LHCN-M2 (cell line): ENCODE data around the gene UTS2R. TPM values are rescaled to one million over a fixed set of nuclear protein-coding genes. Genes with fewer than 3 reads are reported as not detected.
"Not testable (repeated sequence)": the region's sequence is repeated elsewhere in the genome, so short reads cannot be mapped to it uniquely, and the experiment has no call there.

Experiments used
- DNase-seq: peaks from one replicate; pipeline ENCODE4 v3.0.0-alpha.2; 2012; ENCODE audit warnings: low read depth
- total RNA-seq: library from RNA; depleted of rRNA; stranded (reverse); fragments of >200 nt; gene quantifications from 2 replicates; pipeline ENCODE4 v1.2.3, GENCODE V29; 2014

Gene UTS2R
- total RNA-seq, 1 experiment from 2014 or later = 0.11 TPM

- DNase-seq = no peak
These were observed 37.4 kb upstream of the UTS2R start for GRCh38 chr17:82334204-82334621.

GRCh38 chr17:82334622-82335394 is 36.8 kb upstream of the UTS2R start:
- DNase-seq = peak; percentile 41

GRCh38 chr17:82338858-82339633 is 32.5 kb upstream of the UTS2R start:
- peak; percentile 98 for DNase-seq

- DNase-seq = peak; percentile 68
These were observed 31.7 kb upstream of the UTS2R start for GRCh38 chr17:82339634-82340580.

GRCh38 chr17:82342361-82343079 is 29.0 kb upstream of the UTS2R start:
- DNase-seq = no peak

GRCh38 chr17:82343560-82343959 is 28.0 kb upstream of the UTS2R start:
- DNase-seq = no peak

- no peak for DNase-seq
These were observed 27.2 kb upstream of the UTS2R start for GRCh38 chr17:82344175-82344907.

GRCh38 chr17:82345151-82345976 is 26.2 kb upstream of the UTS2R start:
- DNase-seq = no peak

- no peak for DNase-seq
These were observed 24.9 kb upstream of the UTS2R start for GRCh38 chr17:82346342-82347300.

GRCh38 chr17:82347994-82348393 is 23.6 kb upstream of the UTS2R start:
- not testable (repeated sequence) for DNase-seq

GRCh38 chr17:82348434-82348833 is 23.1 kb upstream of the UTS2R start:
- DNase-seq = no peak

GRCh38 chr17:82348866-82349265 is 22.7 kb upstream of the UTS2R start:
- no peak for DNase-seq

- DNase-seq = no peak
These were observed 22.3 kb upstream of the UTS2R start for GRCh38 chr17:82349287-82349701.

GRCh38 chr17:82350182-82351030 is 21.2 kb upstream of the UTS2R start:
- no peak for DNase-seq

GRCh38 chr17:82351254-82351712 is 20.3 kb upstream of the UTS2R start:
- no peak for DNase-seq

- peak; percentile 84 for DNase-seq
These were observed 19.7 kb upstream of the UTS2R start for GRCh38 chr17:82351713-82352488.
